ENCODE measurements around the gene HMCES.

Gene HMCES

GRCh38 chr3:129326138-129326537 is 47.5 kb downstream of the HMCES start:
- Histone ChIP-seq H3K9me3 (ENCODE audit: severe bottlenecking) (no peaks in the 10 kb centered on the region), H3K27me3 (ENCODE audit: insufficient read depth, low read depth, severe bottlenecking) (no peaks in the 10 kb centered on the region), H3K27ac (no peak overlapping the region), H3K4me3 (ENCODE audit: low read depth, low read length) (no peak overlapping the region), H3K36me3 (no peaks in the 10 kb centered on the region)
- DNase-seq: no peak
- TF ChIP-seq CTCF (IDR thresholded peaks at IDR 0.05; ENCODE audit: low read depth, low read length): no peak

GRCh38 chr3:129326595-129326994 is 47.9 kb downstream of the HMCES start:
- TF ChIP-seq CTCF (IDR thresholded peaks at IDR 0.05; ENCODE audit: low read depth, low read length): no peak
- H3K27ac ChIP-seq: no peak overlapping the region
- no peaks in the 10 kb centered on the region for H3K36me3 ChIP-seq
- no peaks in the 10 kb centered on the region for H3K9me3 ChIP-seq (ENCODE audit: severe bottlenecking)
- no peak overlapping the region for H3K4me3 ChIP-seq (ENCODE audit: low read depth, low read length)
- no peak for DNase-seq
- no peaks in the 10 kb centered on the region for H3K27me3 ChIP-seq (ENCODE audit: insufficient read depth, low read depth, severe bottlenecking)

- DNase-seq: no peak
These were observed 48.8 kb downstream of the HMCES start for GRCh38 chr3:129327510-129327909.

GRCh38 chr3:129329858-129330257 is 51.2 kb downstream of the HMCES start:
- H3K9me3 ChIP-seq (ENCODE audit: severe bottlenecking): no peaks in the 10 kb centered on the region
- no peak for TF ChIP-seq CTCF (IDR thresholded peaks at IDR 0.05; ENCODE audit: low read depth, low read length)
- no peak overlapping the region for H3K4me3 ChIP-seq (ENCODE audit: low read depth, low read length)
- no peaks in the 10 kb centered on the region for H3K27me3 ChIP-seq (ENCODE audit: insufficient read depth, low read depth, severe bottlenecking)
- no peaks in the 10 kb centered on the region for H3K36me3 ChIP-seq
- H3K27ac ChIP-seq: no peak overlapping the region
- no peak for DNase-seq

More at GRCh38 chr3:129327510-129327909, 48.8 kb downstream of the HMCES start:
- Histone ChIP-seq H3K27ac (no peak overlapping the region), H3K27me3 (ENCODE audit: insufficient read depth, low read depth, severe bottlenecking) (no peaks in the 10 kb centered on the region), H3K9me3 (ENCODE audit: severe bottlenecking) (no peaks in the 10 kb centered on the region), H3K36me3 (no peaks in the 10 kb centered on the region), H3K4me3 (ENCODE audit: low read depth, low read length) (no peak overlapping the region)
- no peak for TF ChIP-seq CTCF (IDR thresholded peaks at IDR 0.05; ENCODE audit: low read depth, low read length)

GRCh38 chr3:129330409-129330808 is 51.7 kb downstream of the HMCES start:
- no peak overlapping the region for H3K27ac ChIP-seq
- no peak for TF ChIP-seq CTCF (IDR thresholded peaks at IDR 0.05; ENCODE audit: low read depth, low read length)
- no peak for DNase-seq
- H3K4me3 ChIP-seq (ENCODE audit: low read depth, low read length): no peak overlapping the region
- H3K9me3 ChIP-seq (ENCODE audit: severe bottlenecking): no peaks in the 10 kb centered on the region
- no peaks in the 10 kb centered on the region for H3K27me3 ChIP-seq (ENCODE audit: insufficient read depth, low read depth, severe bottlenecking)
- H3K36me3 ChIP-seq: no peaks in the 10 kb centered on the region

- DNase-seq: no peak
- Histone ChIP-seq H3K27ac (no peak overlapping the region), H3K4me3 (ENCODE audit: low read depth, low read length) (no peak overlapping the region), H3K9me3 (ENCODE audit: severe bottlenecking) (no peaks in the 10 kb centered on the region), H3K36me3 (no peaks in the 10 kb centered on the region), H3K27me3 (ENCODE audit: insufficient read depth, low read depth, severe bottlenecking) (no peaks in the 10 kb centered on the region)
- no peak for TF ChIP-seq CTCF (IDR thresholded peaks at IDR 0.05; ENCODE audit: low read depth, low read length)
These were observed 55.2 kb downstream of the HMCES start for GRCh38 chr3:129333891-129334290.
